Measurements from ENCODE around the gene OXSR1.

DNA sequence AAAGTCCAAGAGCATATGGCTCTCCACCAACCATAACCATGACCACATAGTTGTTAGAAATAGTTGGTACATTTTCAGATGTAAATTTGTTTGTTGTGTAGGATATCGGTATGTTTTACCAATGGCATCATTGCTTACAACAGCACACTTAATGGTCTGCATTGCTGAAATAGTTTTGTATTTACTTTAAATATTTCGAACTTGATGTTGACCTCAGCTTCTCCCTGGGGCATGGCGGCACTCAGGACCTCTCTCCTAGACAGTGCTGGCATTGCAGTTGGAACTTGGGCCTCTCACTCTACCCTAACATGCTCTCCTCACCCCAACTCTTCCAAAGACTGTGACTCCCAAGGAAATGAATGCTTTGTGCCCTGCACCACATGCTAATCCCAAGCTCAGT is 105.3 kb downstream of the OXSR1 start:
- TF ChIP-seq, protein P1, sequence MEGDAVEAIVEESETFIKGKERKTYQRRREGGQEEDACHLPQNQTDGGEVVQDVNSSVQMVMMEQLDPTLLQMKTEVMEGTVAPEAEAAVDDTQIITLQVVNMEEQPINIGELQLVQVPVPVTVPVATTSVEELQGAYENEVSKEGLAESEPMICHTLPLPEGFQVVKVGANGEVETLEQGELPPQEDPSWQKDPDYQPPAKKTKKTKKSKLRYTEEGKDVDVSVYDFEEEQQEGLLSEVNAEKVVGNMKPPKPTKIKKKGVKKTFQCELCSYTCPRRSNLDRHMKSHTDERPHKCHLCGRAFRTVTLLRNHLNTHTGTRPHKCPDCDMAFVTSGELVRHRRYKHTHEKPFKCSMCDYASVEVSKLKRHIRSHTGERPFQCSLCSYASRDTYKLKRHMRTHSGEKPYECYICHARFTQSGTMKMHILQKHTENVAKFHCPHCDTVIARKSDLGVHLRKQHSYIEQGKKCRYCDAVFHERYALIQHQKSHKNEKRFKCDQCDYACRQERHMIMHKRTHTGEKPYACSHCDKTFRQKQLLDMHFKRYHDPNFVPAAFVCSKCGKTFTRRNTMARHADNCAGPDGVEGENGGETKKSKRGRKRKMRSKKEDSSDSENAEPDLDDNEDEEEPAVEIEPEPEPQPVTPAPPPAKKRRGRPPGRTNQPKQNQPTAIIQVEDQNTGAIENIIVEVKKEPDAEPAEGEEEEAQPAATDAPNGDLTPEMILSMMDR (IDR thresholded peaks at IDR 0.05) = no peak
- TF ChIP-seq ZFX (IDR thresholded peaks at IDR 0.05; ENCODE audit: borderline replicate concordance) = no peak

All from 22Rv1 (cell line).